CD4-positive, CD25-positive, alpha-beta regulatory T cell (primary cell): ENCODE results near the gene TTC21A. TPM values are rescaled to one million over a fixed set of nuclear protein-coding genes. Genes with fewer than 3 reads are reported as not detected.

ENCODE experiments used
- ATAC-seq, 2 donors: fragments of 150-1000 bp; cut with Tn5 transposase; one replicate each; pipeline ENCODE4 v1.10.0; 2021; ENCODE audit warnings: low read depth in 2 of 2, moderate number of reproducible peaks in 2 of 2, moderate library complexity in 1 of 2
- DNase-seq, 3 donors: peaks; one replicate each; pipeline versions ENCODE4 v3.0.0 to v3.0.0-alpha.2; 2012 to 2022; ENCODE audit warnings: mixed read lengths in 1 of 3
- H3K27ac ChIP-seq: one replicate; pipeline ENCODE4 v1.7.0; 2013; ENCODE audit warnings: mild to moderate bottlenecking, low read length; ENCODE audit not compliant: insufficient read depth, poor library complexity, severe bottlenecking
- H3K27me3 ChIP-seq: one replicate; pipeline ENCODE4 v1.7.0; 2013; ENCODE audit warnings: low read length; ENCODE audit not compliant: control insufficient read depth, insufficient read depth
- H3K36me3 ChIP-seq: one replicate; pipeline ENCODE4 v1.7.0; 2013; ENCODE audit warnings: mild to moderate bottlenecking, low read length, moderate library complexity; ENCODE audit not compliant: control insufficient read depth, insufficient read depth
- H3K4me1 ChIP-seq: 2 replicates; pipeline ENCODE4 v1.7.0; 2013; ENCODE audit warnings: mild to moderate bottlenecking, low read length; ENCODE audit not compliant: insufficient read depth, control insufficient read depth, poor library complexity, severe bottlenecking
- H3K4me3 ChIP-seq: one replicate; pipeline ENCODE4 v1.7.0; 2013; ENCODE audit warnings: low read depth, mild to moderate bottlenecking, low read length, moderate library complexity
- H3K9me3 ChIP-seq, 2 experiments: 1 replicate in 1 of 2; 2 replicates in 1 of 2; pipeline ENCODE4 v1.7.0; 2013; ENCODE audit warnings: low read length in 2 of 2, mild to moderate bottlenecking in 1 of 2, moderate library complexity in 1 of 2; ENCODE audit not compliant: control insufficient read depth in 2 of 2
- H3K27ac Mint-ChIP-seq, 3 donors: one replicate each; pipeline ENCODE4 v1.8.0; 2020 to 2022; ENCODE audit warnings: mild to moderate bottlenecking in 3 of 3, mixed read lengths in 3 of 3, moderate library complexity in 2 of 3
- H3K27me3 Mint-ChIP-seq: one replicate; pipeline ENCODE4 v1.8.0; 2022; ENCODE audit warnings: mild to moderate bottlenecking, mixed read lengths
- H3K36me3 Mint-ChIP-seq: one replicate; pipeline ENCODE4 v1.8.0; 2020; ENCODE audit warnings: mixed read lengths
- H3K4me1 Mint-ChIP-seq, 4 donors: one replicate each; pipeline ENCODE4 v1.8.0; 2020 to 2022; ENCODE audit warnings: mixed read lengths in 4 of 4, mild to moderate bottlenecking in 1 of 4
- H3K4me3 Mint-ChIP-seq, 4 donors: one replicate each; pipeline ENCODE4 v1.8.0; 2020 to 2022; ENCODE audit warnings: mild to moderate bottlenecking in 4 of 4, mixed read lengths in 4 of 4, moderate library complexity in 3 of 4
- H3K9me3 Mint-ChIP-seq, 7 donors: one replicate each; pipeline ENCODE4 v1.8.0; 2020 to 2022; ENCODE audit warnings: mixed read lengths in 7 of 7, mild to moderate bottlenecking in 3 of 7, moderate library complexity in 2 of 7
- polyA plus RNA-seq, 4 donors: library from polyadenylated mRNA; unstranded; fragments of 300-500 nt; fragmentation: Illumina TruSeq; gene quantifications; one replicate each; pipeline ENCODE4 v1.2.3, GENCODE V29; 2021
- total RNA-seq: library from RNA; stranded (reverse); gene quantifications from one replicate; pipeline ENCODE4 v1.2.3, GENCODE V29; 2022

The TTC21A gene
- total and polyA plus RNA-seq, 5 donors from 2014 or later, result 0.41 to 4.1 (median 1.3) TPM

DNA sequence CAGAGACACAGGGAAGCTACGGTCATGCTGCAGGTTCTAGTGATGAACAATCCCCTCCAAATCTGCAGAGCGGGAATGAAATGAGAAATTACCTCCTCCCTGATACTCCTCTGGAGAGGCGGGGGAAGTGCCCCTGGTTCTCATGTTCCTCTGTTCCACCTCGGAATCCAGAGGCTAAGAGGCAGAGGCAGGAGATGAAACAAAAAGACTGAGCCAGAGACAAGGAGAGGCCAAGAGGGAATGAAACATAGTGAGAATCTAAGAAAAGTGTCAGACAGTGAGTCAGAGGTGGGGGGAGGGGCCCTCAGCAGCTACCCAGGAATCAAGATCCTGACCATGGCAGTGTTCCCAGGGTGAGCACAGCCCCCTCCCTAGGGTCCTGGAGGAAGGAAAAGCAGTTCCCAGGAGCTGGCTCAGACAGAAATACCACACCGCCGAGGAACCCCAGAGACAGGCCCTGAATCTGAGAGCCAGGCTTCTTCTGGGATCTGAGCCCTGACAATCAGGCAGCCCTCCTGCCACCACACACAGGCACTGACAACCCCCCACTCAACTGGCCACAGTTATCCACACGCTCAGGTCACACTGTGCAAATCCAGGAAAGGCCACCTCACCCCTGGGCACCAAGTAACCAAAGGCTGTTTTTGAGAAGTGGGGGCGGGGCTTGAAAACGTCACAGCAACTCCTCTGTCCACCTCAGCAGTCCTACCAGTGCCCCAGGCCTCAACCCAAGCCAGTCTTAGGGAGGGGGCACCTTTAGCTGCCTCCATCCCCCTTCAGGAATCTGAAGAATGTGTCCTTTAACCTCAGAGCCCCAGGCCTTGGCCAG, 43.5 kb downstream of the TTC21A start:
- Histone ChIP-seq H3K27me3 (no peaks in the 10 kb centered on the region), H3K27ac (peak overlapping the region; percentile 99), H3K4me1 (peaks cover 71% of the 10 kb centered on the region), H3K9me3 (no peaks in the 10 kb centered on the region), H3K36me3 (peaks cover 3% of the 10 kb centered on the region), H3K4me3 (peak overlapping the region; percentile 91)
- Mint-ChIP-seq H3K36me3 (peaks cover 11% of the 10 kb centered on the region), H3K27ac (peak overlapping the region; percentile 66 to 100 (median 100)), H3K4me1 (peaks cover 14 to 82% (median 57%) of the 10 kb centered on the region in 4 donors), H3K9me3 (peaks cover 0 to 3% (median 0%) of the 10 kb centered on the region in 7 donors), H3K4me3 (peak overlapping the region; percentile 91 to 99 (median 96)), H3K27me3 (no peaks in the 10 kb centered on the region)
- ATAC-seq (no peak), DNase-seq (peak in 1 of 3 donors; percentile 30)

DNA sequence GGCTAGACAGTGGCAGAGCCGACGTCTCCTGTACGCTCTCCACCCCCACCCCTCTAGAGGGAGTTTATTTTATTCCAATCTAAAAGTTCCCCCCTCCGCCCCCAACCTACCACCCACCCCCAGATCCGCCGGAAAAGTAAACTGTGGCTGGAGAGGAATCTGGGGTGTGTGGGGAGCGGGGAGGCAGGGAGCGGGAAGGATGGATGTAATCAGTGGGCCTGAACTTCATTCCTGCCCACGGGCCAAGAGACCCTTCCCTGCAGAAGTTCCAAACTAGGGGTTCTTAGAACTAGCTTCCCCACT, 46.4 kb downstream of the TTC21A start:
- no peak for ATAC-seq
- Mint-ChIP-seq H3K4me1 (peaks cover 12 to 55% (median 33%) of the 10 kb centered on the region in 4 donors), H3K36me3 (no peaks in the 10 kb centered on the region), H3K27ac (peak overlapping the region in 2 of 3 donors; percentile 89 to 91), H3K9me3 (peaks cover 0 to 3% (median 0%) of the 10 kb centered on the region in 7 donors), H3K4me3 (peak overlapping the region in 3 of 4 donors; percentile 83 to 87 (median 85)), H3K27me3 (peaks cover 7% of the 10 kb centered on the region)
- peak overlapping the region; percentile 99 for H3K27ac ChIP-seq
- H3K4me1 ChIP-seq, result peaks cover 42% of the 10 kb centered on the region
- no peaks in the 10 kb centered on the region for H3K27me3 ChIP-seq
- no peaks in the 10 kb centered on the region for H3K9me3 ChIP-seq
- H3K4me3 ChIP-seq, result no peak overlapping the region
- H3K36me3 ChIP-seq, result no peaks in the 10 kb centered on the region
- no peak for DNase-seq

DNA sequence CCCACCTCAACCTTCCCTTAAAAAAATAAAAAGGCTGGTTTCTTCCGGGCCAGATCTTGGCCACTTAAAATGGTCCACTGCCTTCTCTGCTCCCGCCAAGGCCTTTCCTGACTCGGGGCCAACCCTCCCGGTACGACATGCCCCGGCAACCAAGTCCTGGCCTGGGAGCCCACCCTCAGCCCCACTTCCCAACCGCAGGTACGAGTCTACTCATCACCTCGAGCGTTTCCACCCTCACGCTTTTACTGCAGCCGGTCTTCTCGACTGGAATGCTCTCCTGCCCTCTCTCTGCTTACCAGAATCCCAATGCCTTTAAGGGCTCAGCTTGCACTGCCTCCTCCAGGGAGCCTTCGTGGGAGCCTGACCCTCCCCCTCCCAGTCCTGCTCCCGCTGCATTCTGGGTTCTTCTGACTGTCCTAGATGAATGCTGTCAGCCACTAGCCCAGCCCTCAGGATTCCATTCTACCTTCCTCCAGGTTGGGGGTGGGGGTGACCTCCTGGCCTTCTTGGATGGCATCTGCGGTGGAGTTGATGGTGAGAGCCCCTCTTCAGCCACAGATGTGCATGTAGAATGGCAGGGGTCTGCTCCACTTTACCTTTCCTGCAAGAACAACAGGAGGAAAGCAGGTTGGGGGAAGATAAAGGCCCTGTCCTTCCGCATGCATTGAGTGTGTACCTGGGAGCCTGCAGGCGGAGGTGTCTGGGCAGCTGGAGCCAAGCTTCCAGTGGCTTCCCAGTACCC, 47.0 kb downstream of the TTC21A start:
- H3K27ac ChIP-seq, result no peak overlapping the region
- peaks cover 37% of the 10 kb centered on the region for H3K4me1 ChIP-seq
- peaks cover 0 to 3% (median 0%) of the 10 kb centered on the region in 7 donors for H3K9me3 Mint-ChIP-seq
- H3K36me3 ChIP-seq, result no peaks in the 10 kb centered on the region
- no peaks in the 10 kb centered on the region for H3K9me3 ChIP-seq
- no peaks in the 10 kb centered on the region for H3K27me3 ChIP-seq
- ATAC-seq (no peak), DNase-seq (no peak)
- H3K27me3 Mint-ChIP-seq, result peaks cover 10% of the 10 kb centered on the region
- H3K36me3 Mint-ChIP-seq, result no peaks in the 10 kb centered on the region
- peaks cover 7 to 49% (median 28%) of the 10 kb centered on the region in 4 donors for H3K4me1 Mint-ChIP-seq
- peak overlapping the region; percentile 89 to 95 (median 91) for H3K27ac Mint-ChIP-seq
- H3K4me3 ChIP-seq, result no peak overlapping the region
- peak overlapping the region; percentile 83 to 87 (median 86) for H3K4me3 Mint-ChIP-seq

DNA sequence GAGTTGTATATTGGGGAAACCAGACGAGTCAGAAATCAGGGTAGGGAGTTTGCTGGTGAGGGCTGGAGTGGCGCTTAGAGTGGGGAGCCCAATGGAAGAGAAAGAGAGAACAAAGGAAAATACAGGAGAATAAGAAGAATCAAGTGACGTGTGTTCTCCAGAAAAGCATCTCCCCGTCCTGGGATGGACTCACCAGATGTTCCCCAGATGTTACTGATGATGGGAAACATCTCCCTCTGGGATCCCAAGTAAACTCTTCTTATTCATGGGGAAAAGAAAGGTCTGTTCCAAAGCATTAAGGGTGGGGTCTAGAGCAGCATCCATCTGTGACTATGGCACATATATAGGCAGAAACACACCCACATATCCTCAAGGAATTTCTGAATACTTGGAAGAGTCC, 48.9 kb downstream of the TTC21A start:
- peak overlapping the region in 2 of 4 donors; percentile 55 to 85 for H3K4me3 Mint-ChIP-seq
- H3K36me3 Mint-ChIP-seq, result no peaks in the 10 kb centered on the region

DNA sequence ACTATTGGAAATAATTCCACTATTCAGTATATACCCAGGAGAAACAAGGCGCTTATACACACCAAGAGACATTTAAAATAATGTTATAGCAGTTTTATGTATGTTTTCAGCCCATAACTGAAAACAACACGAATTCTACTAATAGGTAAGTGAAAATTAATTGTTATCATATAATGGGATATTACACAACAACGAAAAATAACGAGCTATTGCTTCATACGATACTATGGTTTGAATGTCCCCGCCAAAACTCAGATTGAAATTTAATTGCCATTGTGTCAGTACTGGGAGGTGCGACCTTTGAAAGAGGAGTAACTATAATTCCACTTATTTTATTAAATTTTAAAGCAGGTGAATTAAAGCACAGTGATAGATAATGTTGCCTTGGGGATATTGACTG, 49.9 kb downstream of the TTC21A start:
- H3K36me3 Mint-ChIP-seq, result no peaks in the 10 kb centered on the region
- no peaks in the 10 kb centered on the region for H3K27me3 ChIP-seq
- H3K4me1 ChIP-seq, result peaks cover 8% of the 10 kb centered on the region
- H3K9me3 ChIP-seq, result no peaks in the 10 kb centered on the region
- DNase-seq (no peak), ATAC-seq (no peak)
- no peak overlapping the region for H3K27ac ChIP-seq
- peaks cover 10% of the 10 kb centered on the region for H3K27me3 Mint-ChIP-seq
- no peak overlapping the region for H3K4me3 ChIP-seq
- peaks cover 0 to 2% (median 0%) of the 10 kb centered on the region in 7 donors for H3K9me3 Mint-ChIP-seq
- no peak overlapping the region for H3K27ac Mint-ChIP-seq
- H3K36me3 ChIP-seq, result no peaks in the 10 kb centered on the region
- H3K4me1 Mint-ChIP-seq, result peaks cover 0 to 20% (median 5%) of the 10 kb centered on the region in 4 donors
- H3K4me3 Mint-ChIP-seq, result peak overlapping the region in 2 of 4 donors; percentile 85 to 86

More for the DNA sequence above, 48.9 kb downstream of the TTC21A start:
- Histone ChIP-seq H3K4me1 (peaks cover 17% of the 10 kb centered on the region), H3K27ac (no peak overlapping the region), H3K9me3 (no peaks in the 10 kb centered on the region), H3K36me3 (no peaks in the 10 kb centered on the region), H3K27me3 (no peaks in the 10 kb centered on the region), H3K4me3 (no peak overlapping the region)
- ATAC-seq (no peak), DNase-seq (no peak)
- Mint-ChIP-seq H3K4me1 (peaks cover 0 to 30% (median 9%) of the 10 kb centered on the region in 4 donors), H3K27ac (no peak overlapping the region), H3K27me3 (peaks cover 10% of the 10 kb centered on the region), H3K9me3 (peaks cover 0 to 3% (median 0%) of the 10 kb centered on the region in 7 donors)

DNA sequence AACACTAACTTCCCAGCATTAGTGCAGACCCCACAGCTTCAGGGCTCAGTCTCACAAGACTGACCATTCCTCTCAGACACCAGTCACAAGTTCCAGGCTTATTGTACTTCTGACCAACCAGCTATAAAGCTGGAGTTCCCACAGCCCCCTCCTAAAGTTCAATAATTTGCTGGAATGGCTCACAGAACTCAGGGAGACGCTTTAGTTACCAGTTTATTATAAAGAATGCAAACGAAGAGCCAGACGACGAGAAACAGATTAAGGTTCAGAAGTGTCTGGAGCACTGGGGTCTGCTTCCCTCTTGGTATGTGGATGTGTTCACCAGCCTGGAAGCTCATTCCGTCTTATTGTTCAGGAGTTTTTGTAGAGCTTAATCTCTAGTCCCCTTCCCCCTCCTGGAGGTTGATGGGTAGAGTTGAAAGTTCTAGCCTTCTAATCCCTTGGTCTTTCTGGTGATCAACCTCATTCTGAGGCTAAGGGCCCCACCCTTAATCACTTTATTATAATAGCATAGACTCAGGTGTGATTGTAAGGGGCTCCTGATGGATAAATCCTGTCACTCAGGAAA, 50.8 kb downstream of the TTC21A start:
- Mint-ChIP-seq H3K27me3 (peaks cover 10% of the 10 kb centered on the region), H3K27ac (no peak overlapping the region), H3K4me1 (peaks cover 0 to 17% (median 1%) of the 10 kb centered on the region in 4 donors), H3K4me3 (peak overlapping the region in 2 of 4 donors; percentile 0 to 85), H3K36me3 (no peaks in the 10 kb centered on the region), H3K9me3 (no peaks in the 10 kb centered on the region)
- H3K36me3 ChIP-seq, result no peaks in the 10 kb centered on the region
- no peak for ATAC-seq
- H3K4me3 ChIP-seq, result no peak overlapping the region
- DNase-seq, result no peak
- peaks cover 8% of the 10 kb centered on the region for H3K4me1 ChIP-seq
- H3K27me3 ChIP-seq, result no peaks in the 10 kb centered on the region
- H3K9me3 ChIP-seq, result no peaks in the 10 kb centered on the region
- no peak overlapping the region for H3K27ac ChIP-seq

DNA sequence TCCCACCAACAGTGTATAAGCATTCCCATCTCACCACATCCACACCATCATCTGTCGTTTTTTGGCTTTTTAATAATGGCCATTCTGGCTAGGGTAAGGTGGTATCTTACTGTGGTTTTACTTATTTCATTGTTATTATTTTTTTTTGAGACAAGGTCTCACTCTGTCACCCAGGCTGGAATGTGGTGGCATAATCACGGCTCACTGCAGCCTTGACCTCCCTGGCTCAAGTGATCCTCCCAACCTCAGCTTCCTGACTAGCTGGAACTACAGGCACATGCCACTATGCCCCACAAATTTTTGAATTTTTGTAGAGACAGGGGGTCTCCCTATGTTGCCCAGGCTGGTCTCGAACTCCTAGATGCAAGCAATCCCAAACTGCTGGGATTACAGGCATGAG, 56.9 kb downstream of the TTC21A start:
- no peak for DNase-seq
- ATAC-seq, result no peak
- no peaks in the 10 kb centered on the region for H3K4me1 ChIP-seq
- Mint-ChIP-seq H3K4me3 (no peak overlapping the region), H3K4me1 (peaks cover 0 to 3% (median 0%) of the 10 kb centered on the region in 4 donors), H3K36me3 (no peaks in the 10 kb centered on the region), H3K9me3 (no peaks in the 10 kb centered on the region), H3K27ac (no peak overlapping the region), H3K27me3 (peaks cover 4% of the 10 kb centered on the region)
- H3K9me3 ChIP-seq, result no peaks in the 10 kb centered on the region
- no peaks in the 10 kb centered on the region for H3K27me3 ChIP-seq
- H3K27ac ChIP-seq, result no peak overlapping the region
- H3K36me3 ChIP-seq, result no peaks in the 10 kb centered on the region
- H3K4me3 ChIP-seq, result no peak overlapping the region
